Keratinocyte (primary cell): ENCODE measurements around the gene E2F3. TPM values are rescaled to one million over a fixed set of nuclear protein-coding genes. Genes with fewer than 3 reads are reported as not detected.

Experiments
- DNase-seq: peaks from one replicate; pipeline ENCODE4 v3.0.0-alpha.2; 2011; ENCODE audit warnings: low read depth, missing footprints, low spot score
- FAIRE-seq: peaks from 2 replicates; lab custom pipeline; 2011; peaks lifted over from hg19 to GRCh38; lab: Jason Lieb, UNC
- H2AFZ ChIP-seq: 2 replicates; pipeline ENCODE4 v1.6.0; 2012; ENCODE audit warnings: low read length, control low read depth, inconsistent platforms; ENCODE audit not compliant: control insufficient read depth
- H3K27ac ChIP-seq: 2 replicates; pipeline ENCODE4 v1.5.1; 2011; ENCODE audit warnings: low read length; ENCODE audit not compliant: control insufficient read depth, insufficient read depth
- H3K27me3 ChIP-seq: 3 replicates; pipeline ENCODE4 v1.6.0; 2011; ENCODE audit warnings: low read length; ENCODE audit not compliant: control insufficient read depth, insufficient read depth; ENCODE audit errors: extremely low read depth
- H3K36me3 ChIP-seq, 2 experiments: 2 replicates in 1 of 2; 3 replicates in 1 of 2; pipeline ENCODE4 v1.5.1; 2011; ENCODE audit warnings: low read length in 2 of 2, mild to moderate bottlenecking in 1 of 2; ENCODE audit not compliant: control insufficient read depth in 2 of 2, insufficient read depth in 2 of 2; ENCODE audit errors: extremely low read depth in 1 of 2
- H3K4me1 ChIP-seq: 3 replicates; pipeline ENCODE4 v1.5.1; 2011; ENCODE audit warnings: low read length; ENCODE audit not compliant: control insufficient read depth, insufficient read depth; ENCODE audit errors: extremely low read depth
- H3K4me2 ChIP-seq: 3 replicates; pipeline ENCODE4 v1.6.0; 2011; ENCODE audit warnings: low read depth, low read length; ENCODE audit not compliant: control insufficient read depth, insufficient read depth; ENCODE audit errors: extremely low read depth
- H3K4me3 ChIP-seq, 3 experiments: fragments of 200-600 bp in 1 of 3; sonication (generic) in 1 of 3; 2 replicates in 2 of 3; 3 replicates in 1 of 3; pipeline ENCODE4 v1.5.1; 2011 to 2016; ENCODE audit warnings: low read length in 3 of 3, mild to moderate bottlenecking in 3 of 3, control low read depth in 2 of 3, inconsistent platforms in 1 of 3, low read depth in 1 of 3, mixed read lengths in 1 of 3, mixed run types in 1 of 3, moderate library complexity in 1 of 3; ENCODE audit not compliant: control insufficient read depth in 2 of 3, insufficient read depth in 2 of 3; ENCODE audit errors: extremely low read depth in 1 of 3
- H3K79me2 ChIP-seq: 2 replicates; pipeline ENCODE4 v1.6.0; 2012; ENCODE audit warnings: low read length; ENCODE audit not compliant: control insufficient read depth, insufficient read depth
- H3K9ac ChIP-seq: 3 replicates; pipeline ENCODE4 v1.6.0; 2011; ENCODE audit warnings: low read length; ENCODE audit not compliant: control insufficient read depth, insufficient read depth; ENCODE audit errors: extremely low read depth
- H3K9me1 ChIP-seq: 3 replicates; pipeline ENCODE4 v1.6.0; 2011; ENCODE audit warnings: low read length; ENCODE audit not compliant: control insufficient read depth, insufficient read depth; ENCODE audit errors: extremely low read depth
- H3K9me3 ChIP-seq: 2 replicates; pipeline ENCODE4 v1.5.1; 2012; ENCODE audit warnings: low read depth, low read length; ENCODE audit not compliant: control insufficient read depth
- H4K20me1 ChIP-seq: 3 replicates; pipeline ENCODE4 v1.6.0; 2011; ENCODE audit warnings: low read length; ENCODE audit not compliant: control insufficient read depth, insufficient read depth; ENCODE audit errors: extremely low read depth
- CTCF ChIP-seq, 3 experiments: IDR thresholded peaks in 1 of 3; conservative IDR thresholded peaks in 1 of 3; optimal IDR thresholded peaks in 1 of 3; 2 replicates in 2 of 3; 3 replicates in 1 of 3; pipeline versions ENCODE3 to v1.5.1; 2011; ENCODE audit warnings: low read length in 3 of 3, mild to moderate bottlenecking in 3 of 3, moderate library complexity in 2 of 3, control low read depth in 1 of 3, inconsistent platforms in 1 of 3; ENCODE audit not compliant: insufficient read depth in 2 of 3; ENCODE audit errors: extremely low read depth in 1 of 3
- EZH2 ChIP-seq: IDR thresholded peaks from one replicate; pipeline ENCODE4 v1.6.1; 2012; ENCODE audit warnings: inconsistent platforms, mild to moderate bottlenecking, low read length, moderate library complexity
- dilution Hi-C: fragments of 300-500 bp; cut with MboI; formaldehyde crosslinking; loops from one replicate; pipeline ENCODE4 v1.7.0; 2020; ENCODE audit warnings: low sequenced_read_pairs; ENCODE audit not compliant: extremely low pct_ligation_motif_present
- polyA plus RNA-seq, 5 experiments: library from polyadenylated mRNA; depleted of rRNA in 3 of 5; stranded (reverse) in 3 of 5; stranded (forward) in 1 of 5; unstranded in 1 of 5; fragments of >200 nt; gene quantifications; 1 replicate in 1 of 5; 2 replicates in 3 of 5; 3 replicates in 1 of 5; pipeline versions ENCODE4 v1.2.1 to v1.2.3, GENCODE V29; 2011 to 2012; ENCODE audit warnings: missing spikeins in 2 of 5, low read depth in 1 of 5, low replicate concordance in 1 of 5

The E2F3 gene
- polyA plus RNA-seq, 1 donor (not counting 4 experiments of a cell fraction or from before 2014, with no cell fraction given) = 14.6 TPM

- peaks cover 4% of the 10 kb centered on the region for H3K4me1 ChIP-seq
- DNase-seq = no peak
- H3K9ac ChIP-seq = no peak overlapping the region
- no peaks in the 10 kb centered on the region for H3K27me3 ChIP-seq
- H4K20me1 ChIP-seq = peaks cover 27% of the 10 kb centered on the region
- TF ChIP-seq CTCF (optimal IDR thresholded peaks at IDR 0.05 in 1 of 3, IDR thresholded peaks at IDR 0.05 in 1 of 3, conservative IDR thresholded peaks at IDR 0.05 in 1 of 3; ENCODE audit: extremely low read depth in 1 of 3, insufficient read depth in 2 of 3, low read length in 3 of 3) = no peak
- no peak for TF ChIP-seq EZH2
- peaks cover 4% of the 10 kb centered on the region for H3K9me1 ChIP-seq
- dilution Hi-C loops = no loop called here
- peaks cover 2 to 6% of the 10 kb centered on the region in 2 experiments for H3K36me3 ChIP-seq
- H3K4me2 ChIP-seq = no peak overlapping the region
- H3K27ac ChIP-seq = no peak overlapping the region
- no peaks in the 10 kb centered on the region for H3K9me3 ChIP-seq
- H3K79me2 ChIP-seq = peaks cover 99% of the 10 kb centered on the region
- FAIRE-seq = no peak
- H2AFZ ChIP-seq = no peak overlapping the region
- H3K4me3 ChIP-seq = no peak overlapping the region
Measured at GRCh38 chr6:20415304-20415703, 13.6 kb downstream of the E2F3 start.

GRCh38 chr6:20415712-20416454 is 14.2 kb downstream of the E2F3 start:
- no peak overlapping the region for H3K4me2 ChIP-seq
- peaks cover 26% of the 10 kb centered on the region for H4K20me1 ChIP-seq
- peaks cover 2 to 3% of the 10 kb centered on the region in 2 experiments for H3K36me3 ChIP-seq
- H3K9ac ChIP-seq = no peak overlapping the region
- no peaks in the 10 kb centered on the region for H3K9me3 ChIP-seq
- FAIRE-seq = no peak
- H3K27me3 ChIP-seq = no peaks in the 10 kb centered on the region
- DNase-seq = no peak
- no peak overlapping the region for H2AFZ ChIP-seq
- H3K4me3 ChIP-seq = no peak overlapping the region
- H3K4me1 ChIP-seq = peaks cover 4% of the 10 kb centered on the region
- peaks cover 4% of the 10 kb centered on the region for H3K9me1 ChIP-seq
- dilution Hi-C loops = no loop called here
- H3K79me2 ChIP-seq = peaks cover 99% of the 10 kb centered on the region
- TF ChIP-seq CTCF (optimal IDR thresholded peaks at IDR 0.05 in 1 of 3, IDR thresholded peaks at IDR 0.05 in 1 of 3, conservative IDR thresholded peaks at IDR 0.05 in 1 of 3; ENCODE audit: extremely low read depth in 1 of 3, insufficient read depth in 2 of 3, low read length in 3 of 3) = no peak
- TF ChIP-seq EZH2 = no peak
- H3K27ac ChIP-seq = no peak overlapping the region
